Psoas muscle (tissue), 8 donors: Measurements from ENCODE around the gene TM9SF3. TPM values are rescaled to one million over a fixed set of nuclear protein-coding genes. Genes with fewer than 3 reads are reported as not detected.
A peak's percentile ranks its signal among the peaks of the same experiment; 100 is the strongest.
"Not testable (repeated sequence)": the region's sequence is repeated elsewhere in the genome, so short reads cannot be mapped to it uniquely, and the experiment has no call there.

Experiments
- ATAC-seq, 4 donors: fragments of 200-7000 bp; cut with Tn5 transposase; one replicate each; pipeline ENCODE4 v1.9.1; 2020; ENCODE audit warnings: moderate library complexity in 3 of 4, mild to moderate bottlenecking in 2 of 4
- DNase-seq, 2 donors: peaks; one replicate each; pipeline ENCODE4 v3.0.0-alpha.2; 2020
- H3K27ac ChIP-seq: fragments of 200-600 bp; one replicate; pipeline ENCODE4 v1.8.0; 2022
- H3K27me3 ChIP-seq, 3 donors: fragments of 200-600 bp in 1 of 3; one replicate each; pipeline versions ENCODE4 v1.6.1 to v1.8.0; 2013 to 2022; ENCODE audit warnings: low read length in 2 of 3, mild to moderate bottlenecking in 2 of 3, moderate library complexity in 1 of 3; ENCODE audit not compliant: insufficient read depth in 3 of 3
- H3K36me3 ChIP-seq, 2 donors: fragments of 200-600 bp in 1 of 2; one replicate each; pipeline versions ENCODE4 v1.6.1 to v1.8.0; 2013 to 2022; ENCODE audit warnings: low read depth in 1 of 2, mild to moderate bottlenecking in 1 of 2, moderate library complexity in 1 of 2; ENCODE audit not compliant: insufficient read depth in 1 of 2
- H3K4me1 ChIP-seq: fragments of 200-600 bp; one replicate; pipeline ENCODE4 v1.8.0; 2022
- H3K4me3 ChIP-seq: fragments of 200-600 bp; one replicate; pipeline ENCODE4 v1.8.0; 2022; ENCODE audit warnings: mild to moderate bottlenecking
- H3K9me3 ChIP-seq: fragments of 200-600 bp; one replicate; pipeline ENCODE4 v1.8.0; 2022
- CTCF ChIP-seq: fragments of 200-600 bp; IDR thresholded peaks from one replicate; pipeline ENCODE4 v1.8.0; 2022; ENCODE audit warnings: antibody characterized with exemption
- WGBS, 3 donors: extraction: QIAGEN DNeasy Blood & Tissue Kit; methylation state at CpG; one replicate each; pipeline versions ENCODE4 v1.1.6 to v1.1.7; 2013; 5-methylcytosine and 5-hydroxymethylcytosine counted together
- intact Hi-C, 2 donors: fragments of 100-400 bp; cut with DNase I; formaldehyde crosslinking; loops; one replicate each; pipeline versions ENCODE4 v1.11.0 to v1.14.2; 2022
- polyA plus RNA-seq, 3 donors: library from polyadenylated mRNA; stranded (reverse); fragments of 200-250 nt; gene quantifications; one replicate each; pipeline ENCODE4 v1.2.3, GENCODE V29; 2013
- total RNA-seq, 4 donors: library from RNA; stranded (reverse); fragmentation: NEBNext Ultra II Directional in 2 of 4; extraction: Animal tissue kit (Norgen Biotek cat#: 25700) in 2 of 4; gene quantifications; one replicate each; pipeline versions ENCODE4 v1.2.1 to v1.2.4, GENCODE V29; 2021 to 2023
- donor health status: healthy with polysubstance abuse.
- donor health status: DM: no; HTN: no; CAD: no; lungs with moderate emphysema.
- donor health status: Bipolar disorder and iron deficiency.
- donor health status: healthy.
- donor health status: DM: yes; HTN: yes; CAD: no.
- donor health status: DM: no; HTN: no; CAD: no.
- donor health status: DM: no; HTN: no; CAD: no.
- donor health status: DM: yes; HTN: yes; CAD: no.

Gene TM9SF3
- total and polyA plus RNA-seq, 7 donors = 14.4 to 60.6 (median 49.0) TPM

GRCh38 chr10:96556003-96556402, 30.8 kb downstream of the TM9SF3 start:
- intact Hi-C loops = no loop called here
- Histone ChIP-seq H3K27ac (no peak overlapping the region), H3K4me3 (no peak overlapping the region), H3K36me3 (peaks cover 12 to 82% of the 10 kb centered on the region in 2 donors), H3K4me1 (no peaks in the 10 kb centered on the region), H3K9me3 (no peaks in the 10 kb centered on the region), H3K27me3 (no peaks in the 10 kb centered on the region)
- WGBS, 3 donors = 63 to 76% (median 66%) methylated on average over 1 of the region's 1 CpG
- peak; percentile 27 for TF ChIP-seq CTCF
- DNase-seq (no peak), ATAC-seq (peak in 2 of 4 donors; percentile 8 to 68)

- Histone ChIP-seq H3K4me1 (no peaks in the 10 kb centered on the region), H3K4me3 (no peak overlapping the region), H3K27ac (no peak overlapping the region), H3K27me3 (no peaks in the 10 kb centered on the region), H3K9me3 (no peaks in the 10 kb centered on the region), H3K36me3 (peaks cover 12 to 88% of the 10 kb centered on the region in 2 donors)
- no peak for TF ChIP-seq CTCF
- WGBS, 3 donors = 94 to 97% (median 96%) methylated on average over 3 of the region's 3 CpGs
- intact Hi-C loops = no loop called here
- ATAC-seq = no peak
- DNase-seq = no peak
Measured at GRCh38 chr10:96555330-96555729, 31.5 kb downstream of the TM9SF3 start.

- Histone ChIP-seq H3K9me3 (no peaks in the 10 kb centered on the region), H3K4me3 (no peak overlapping the region), H3K27ac (no peak overlapping the region), H3K36me3 (peaks cover 2 to 72% of the 10 kb centered on the region in 2 donors), H3K4me1 (peaks cover 16% of the 10 kb centered on the region), H3K27me3 (no peaks in the 10 kb centered on the region)
- no peak for TF ChIP-seq CTCF
- WGBS, 3 donors = 53 to 67% (median 64%) methylated on average over 5 of the region's 5 CpGs
- ATAC-seq (peak in 2 of 4 donors; percentile 24 to 57), DNase-seq (peak; percentile 27 to 65)
- intact Hi-C loops = no loop called here
Measured at GRCh38 chr10:96548589-96548988, 38.2 kb downstream of the TM9SF3 start.

GRCh38 chr10:96545558-96545957, 41.3 kb downstream of the TM9SF3 start:
- H3K27me3 ChIP-seq, DNase-seq, H3K27ac ChIP-seq, H3K4me3 ChIP-seq, intact Hi-C loops, H3K9me3 ChIP-seq: not testable (repeated sequence)
- H3K36me3 ChIP-seq = peaks cover 2 to 68% of the 10 kb centered on the region in 2 donors
- WGBS, 3 donors = 36 to 78% (median 42%) methylated on average over 10 of the region's 10 CpGs
- H3K4me1 ChIP-seq = peaks cover 16% of the 10 kb centered on the region
- peak in 3 of 4 donors; percentile 52 to 61 (median 59) for ATAC-seq

- DNase-seq (no peak), ATAC-seq (no peak)
- no peak overlapping the region for H3K4me3 ChIP-seq
- intact Hi-C loops = no loop called here
- 95 to 99% (median 95%) methylated on average over 2 of the region's 2 CpGs for WGBS, 3 donors
- peaks cover 0 to 74% of the 10 kb centered on the region in 2 donors for H3K36me3 ChIP-seq
- no peak for TF ChIP-seq CTCF
- H3K9me3 ChIP-seq = no peaks in the 10 kb centered on the region
- H3K27ac ChIP-seq = no peak overlapping the region
- peaks cover 16% of the 10 kb centered on the region for H3K4me1 ChIP-seq
- H3K27me3 ChIP-seq = no peaks in the 10 kb centered on the region
Measured at GRCh38 chr10:96541921-96542320, 44.9 kb downstream of the TM9SF3 start.
